ENCODE measurements around the gene SLC39A12.

DNA sequence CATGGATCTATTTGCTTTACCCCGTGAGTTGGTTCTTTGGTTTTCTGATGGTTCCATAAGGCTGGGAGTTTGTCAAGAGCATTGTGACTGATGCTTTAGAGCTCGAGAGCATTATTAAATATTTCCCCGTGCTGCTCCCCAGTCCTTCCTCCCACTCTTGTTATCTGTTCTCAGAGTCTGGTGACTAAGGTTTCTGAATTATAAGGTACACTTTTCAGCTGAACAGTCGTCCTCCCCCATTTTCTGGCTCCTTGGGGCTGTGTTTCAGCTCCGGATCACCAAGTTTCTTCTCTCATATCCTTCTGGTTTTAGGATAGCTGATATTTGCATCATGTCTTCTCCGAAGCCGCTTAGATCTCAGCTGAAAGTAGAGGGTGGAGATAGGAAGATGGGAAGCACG, 130.7 kb downstream of the SLC39A12 start:
- TF ChIP-seq POLR2A (IDR thresholded peaks at IDR 0.05; ENCODE audit: control extremely low read depth in 1 of 2, low read depth in 2 of 2, low read length in 2 of 2) (no peak), SIRT6 (IDR thresholded peaks at IDR 0.05; ENCODE audit: low read length) (no peak)
